ENCODE measurements around the gene PBX1.

The PBX1 gene

GRCh38 chr1:164785841-164786534 lies 227.0 kb downstream of the PBX1 start:
- DNase-seq, result peak; percentile 0

- DNase-seq, result peak; percentile 76
These were observed 228.2 kb downstream of the PBX1 start for GRCh38 chr1:164786980-164787833.

DNA sequence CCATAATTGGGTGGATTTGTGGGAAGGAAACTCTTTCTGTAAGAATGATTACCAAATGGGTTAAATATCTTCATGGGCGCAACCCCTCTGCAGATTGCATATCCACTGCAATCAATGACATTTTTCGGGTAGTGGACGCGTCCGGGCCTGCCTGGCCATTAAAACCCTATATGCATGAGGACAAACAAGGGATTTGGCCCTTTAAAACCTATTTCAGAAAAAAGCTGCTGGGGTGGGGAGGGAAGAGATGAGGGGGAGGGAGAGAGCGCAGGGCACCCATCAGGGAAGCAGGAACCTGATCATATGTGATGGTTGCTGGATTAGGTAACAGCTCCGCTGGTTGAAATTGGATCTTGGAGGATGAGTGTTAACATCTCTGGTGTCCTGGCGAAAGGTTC lies 228.8 kb downstream of the PBX1 start:
- DNase-seq, result peak; percentile 0

DNA sequence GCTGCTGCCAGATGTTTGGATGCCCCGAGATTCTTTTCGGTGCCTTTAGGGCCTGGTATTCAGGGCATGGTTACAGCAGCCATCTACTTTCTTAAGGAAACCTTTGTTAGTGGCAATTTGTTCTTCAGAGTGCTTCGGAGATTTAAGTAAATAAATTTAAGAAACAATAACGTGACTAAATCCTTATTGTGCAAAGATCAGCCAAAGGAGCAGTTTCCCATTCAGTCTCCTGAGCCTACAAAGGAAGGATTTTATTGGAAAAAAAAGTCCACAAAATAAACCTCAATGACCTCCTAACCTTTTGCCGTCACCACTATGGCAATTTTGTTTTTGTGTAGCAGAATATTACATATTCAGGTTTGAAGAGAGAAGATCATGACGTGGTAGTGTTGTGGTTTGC lies 231.1 kb downstream of the PBX1 start:
- DNase-seq, result no peak

DNA sequence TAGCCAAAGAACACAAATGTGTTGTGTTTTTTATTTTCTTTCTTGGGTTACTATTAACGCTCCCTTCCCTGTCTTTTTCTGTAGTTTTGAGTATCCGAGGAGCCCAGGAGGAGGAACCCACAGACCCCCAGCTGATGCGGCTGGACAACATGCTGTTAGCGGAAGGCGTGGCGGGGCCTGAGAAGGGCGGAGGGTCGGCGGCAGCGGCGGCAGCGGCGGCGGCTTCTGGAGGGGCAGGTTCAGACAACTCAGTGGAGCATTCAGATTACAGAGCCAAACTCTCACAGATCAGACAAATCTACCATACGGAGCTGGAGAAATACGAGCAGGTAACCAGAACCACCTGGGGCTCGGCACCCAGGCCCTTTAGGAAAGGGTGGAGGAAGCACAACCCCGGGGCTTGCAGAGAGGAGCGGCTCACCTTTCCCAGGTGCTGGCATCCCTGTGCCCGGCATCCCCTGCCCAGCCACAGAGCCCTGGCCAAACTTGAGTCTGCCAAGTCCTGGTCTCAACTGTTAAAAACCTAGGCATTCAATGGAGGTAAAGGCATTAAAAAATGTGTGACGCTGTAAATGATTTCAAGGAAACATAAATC lies 233.5 kb downstream of the PBX1 start:
- no peak for DNase-seq

DNA sequence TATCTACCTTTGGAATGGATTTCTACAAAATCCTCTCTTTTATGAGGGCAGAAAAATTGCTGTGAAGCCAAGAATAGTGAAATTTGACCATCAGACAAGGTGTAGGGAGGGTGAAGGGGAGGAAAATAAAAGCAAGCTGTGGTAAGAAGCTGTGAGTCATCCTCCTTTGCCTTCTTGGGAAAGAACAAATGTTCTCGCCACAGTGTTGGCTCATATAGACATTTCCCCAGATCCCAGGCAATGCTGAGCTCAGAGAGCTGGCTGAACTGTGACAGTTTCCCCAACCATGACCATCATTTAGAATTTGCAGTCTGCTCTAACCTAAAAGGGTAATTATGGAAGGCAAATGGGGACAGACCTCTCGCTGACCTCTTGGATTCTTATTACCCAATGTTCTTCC lies 235.4 kb downstream of the PBX1 start:
- peak; percentile 92 for DNase-seq

GRCh38 chr1:164796916-164797315 lies 237.9 kb downstream of the PBX1 start:
- no peak for DNase-seq

DNA sequence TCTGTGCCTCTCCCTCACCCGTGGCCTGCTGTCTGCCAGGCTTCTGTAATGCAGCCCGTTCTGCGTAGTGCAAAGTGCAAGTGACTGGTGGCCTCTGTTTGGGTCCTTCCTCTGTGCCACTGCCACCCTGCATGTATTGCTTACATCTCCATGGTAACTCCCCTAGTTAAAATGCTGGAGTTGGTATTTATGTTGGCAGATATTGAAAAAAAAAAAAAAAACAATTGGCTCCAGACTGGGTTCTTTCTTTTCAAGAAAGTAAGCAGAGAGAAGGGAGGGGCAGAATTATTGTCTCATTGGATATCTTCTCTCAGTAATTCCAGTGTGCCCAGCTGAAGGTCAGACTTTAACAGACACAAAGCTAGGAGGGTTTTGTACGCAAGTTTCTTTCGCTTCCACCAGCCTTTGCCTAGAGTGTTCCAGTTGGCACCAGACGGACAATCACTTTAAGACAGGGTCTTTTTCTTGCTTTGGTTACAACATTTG lies 242.3 kb downstream of the PBX1 start:
- DNase-seq, result no peak

DNA sequence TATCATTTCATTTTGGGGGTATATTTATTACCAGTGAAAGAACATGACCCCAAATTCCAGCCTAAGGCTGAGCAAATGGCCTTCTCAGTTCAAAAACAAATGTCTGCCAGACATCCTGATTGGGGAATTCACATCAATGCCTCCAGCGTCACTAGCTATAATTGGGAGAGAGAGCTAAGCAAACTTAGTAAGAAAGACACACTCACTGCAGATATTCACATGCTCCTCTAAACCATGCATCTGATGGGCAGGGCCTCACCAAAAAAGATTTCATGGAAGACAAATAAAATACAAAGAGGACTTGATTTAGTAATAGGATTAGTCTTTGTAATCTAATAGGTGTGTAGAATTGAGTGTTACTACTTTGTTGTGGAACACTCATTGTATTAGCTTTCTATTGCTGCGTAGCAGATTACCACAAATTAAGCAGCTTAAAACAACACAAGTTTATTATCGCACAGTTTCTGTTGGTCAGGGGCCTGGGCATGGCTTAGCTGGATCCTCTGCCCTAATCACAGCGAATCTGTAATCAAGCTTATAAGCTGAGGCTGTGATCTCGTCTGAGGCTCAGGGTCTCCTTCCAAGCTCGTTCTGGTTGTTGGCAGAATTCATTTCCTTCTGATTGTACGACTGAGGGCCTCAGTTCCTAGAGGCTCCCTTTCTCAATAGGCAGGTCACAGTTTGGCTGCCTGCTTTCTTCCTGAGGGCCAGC lies 243.0 kb downstream of the PBX1 start:
- DNase-seq, result no peak

DNA sequence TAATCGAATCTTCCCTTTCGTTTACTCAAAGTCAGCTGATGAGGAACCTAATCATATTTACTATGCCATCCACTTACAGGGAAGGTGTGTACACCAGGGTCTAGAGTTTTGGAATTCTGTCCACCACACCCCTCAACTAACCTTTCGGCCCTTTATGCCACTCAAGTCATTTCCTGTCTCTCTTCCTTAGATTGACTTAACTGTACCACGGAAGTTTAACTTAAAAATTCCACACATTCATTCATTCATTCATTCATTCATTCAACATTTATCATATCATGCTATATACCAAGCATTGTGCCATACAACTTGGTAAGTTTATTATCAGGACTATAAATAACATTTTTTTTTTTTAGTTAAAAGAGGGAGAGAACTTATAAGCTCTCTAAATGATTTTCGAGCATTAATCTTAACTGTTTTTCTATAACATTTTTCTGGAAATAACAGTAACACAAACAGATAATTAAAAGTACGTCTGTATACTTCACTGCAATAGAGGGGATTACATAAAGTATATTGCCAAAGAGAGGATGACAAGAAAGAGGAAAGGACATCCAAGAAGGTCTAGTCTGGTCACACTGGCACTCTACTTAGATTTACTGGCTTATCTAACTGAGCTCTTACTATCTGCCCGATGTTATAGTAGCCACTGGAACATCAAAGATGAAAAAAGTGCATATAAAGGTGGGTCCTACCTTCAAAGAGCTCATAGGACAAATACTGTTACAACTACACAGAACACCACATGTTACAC lies 243.7 kb downstream of the PBX1 start:
- no peak for DNase-seq

DNA sequence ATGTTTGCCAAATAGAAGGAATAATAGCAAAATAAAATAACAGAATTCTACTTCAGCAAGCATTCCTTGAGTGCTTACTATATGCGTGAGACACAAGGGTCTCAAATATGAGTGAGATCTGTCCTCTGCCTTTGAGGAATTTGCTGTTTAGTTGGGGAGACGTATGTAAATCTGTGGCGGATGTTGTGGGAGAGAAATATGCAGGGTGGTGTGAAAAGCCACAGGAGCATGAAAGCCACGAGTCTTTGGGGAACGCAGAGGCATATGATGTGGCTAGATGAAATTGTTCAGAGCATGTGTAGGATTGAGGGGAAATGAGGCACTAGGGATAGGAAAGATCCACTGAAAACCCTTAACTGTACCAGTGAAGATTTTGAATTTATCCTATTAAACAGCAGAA lies 244.4 kb downstream of the PBX1 start:
- no peak for DNase-seq

- DNase-seq, result peak; percentile 74
These were observed 245.4 kb downstream of the PBX1 start for GRCh38 chr1:164804366-164804765.

DNA sequence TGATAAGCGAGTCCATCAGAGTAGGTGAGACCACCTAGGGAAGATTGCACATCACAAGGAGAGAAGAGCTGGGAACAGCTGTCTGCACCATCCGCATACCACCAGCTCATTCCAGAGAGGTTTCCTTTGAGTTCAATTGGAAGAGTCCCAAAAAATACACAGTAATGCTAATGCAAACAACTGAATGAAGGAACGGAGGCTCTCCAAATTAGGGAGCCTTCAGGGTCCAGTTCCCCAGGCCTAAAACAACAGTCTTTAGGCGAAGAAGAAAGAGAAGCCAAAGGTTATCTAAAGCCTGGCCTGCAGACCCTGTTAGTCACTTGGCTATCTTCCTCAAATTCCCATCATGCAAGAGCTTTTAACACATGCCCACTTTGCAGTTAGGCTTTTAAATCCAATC lies 246.4 kb downstream of the PBX1 start:
- peak; percentile 40 for DNase-seq

DNA sequence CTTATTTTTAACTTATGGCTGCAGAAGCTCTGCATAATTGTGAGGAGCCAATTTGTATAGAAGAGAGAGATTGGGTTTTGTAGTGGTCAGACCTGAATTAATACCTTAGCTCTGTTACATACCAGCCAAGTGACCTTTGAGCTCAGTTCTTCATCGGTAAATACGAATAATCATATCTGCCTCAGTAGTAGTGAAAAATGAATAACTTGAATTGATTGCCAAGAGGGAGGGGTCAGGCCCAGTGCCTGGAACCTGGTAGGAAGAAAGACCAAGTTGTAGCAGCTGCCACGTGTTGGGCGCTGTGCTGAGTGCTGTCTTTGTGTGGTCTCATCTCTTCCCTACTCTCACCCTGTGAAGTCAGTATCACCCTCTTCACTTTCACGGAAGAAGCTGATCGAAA lies 247.5 kb downstream of the PBX1 start:
- DNase-seq, result no peak

DNA sequence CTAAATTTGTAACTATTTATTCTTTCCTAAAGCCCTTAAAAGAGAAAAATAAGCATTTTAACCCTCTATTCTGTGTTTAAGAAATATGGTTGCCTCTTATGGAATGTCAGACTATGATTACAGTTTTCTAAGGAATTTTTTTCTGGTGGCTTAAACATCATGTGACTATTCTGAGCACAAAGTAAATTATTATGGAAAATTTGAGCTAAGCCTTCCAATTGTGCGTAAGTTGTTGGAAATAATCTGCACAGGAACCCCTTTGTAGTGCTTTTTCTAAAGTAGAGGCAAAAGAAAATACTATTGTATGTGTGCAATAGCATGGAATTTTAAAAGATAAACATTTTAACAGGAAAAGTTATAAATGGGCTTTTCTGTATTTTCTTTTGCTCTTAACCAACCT lies 254.8 kb downstream of the PBX1 start:
- no peak for DNase-seq

GRCh38 chr1:164821648-164822047 lies 262.7 kb downstream of the PBX1 start:
- DNase-seq, result no peak

- DNase-seq, result no peak
These were observed 264.7 kb downstream of the PBX1 start for GRCh38 chr1:164823486-164824279.

DNA sequence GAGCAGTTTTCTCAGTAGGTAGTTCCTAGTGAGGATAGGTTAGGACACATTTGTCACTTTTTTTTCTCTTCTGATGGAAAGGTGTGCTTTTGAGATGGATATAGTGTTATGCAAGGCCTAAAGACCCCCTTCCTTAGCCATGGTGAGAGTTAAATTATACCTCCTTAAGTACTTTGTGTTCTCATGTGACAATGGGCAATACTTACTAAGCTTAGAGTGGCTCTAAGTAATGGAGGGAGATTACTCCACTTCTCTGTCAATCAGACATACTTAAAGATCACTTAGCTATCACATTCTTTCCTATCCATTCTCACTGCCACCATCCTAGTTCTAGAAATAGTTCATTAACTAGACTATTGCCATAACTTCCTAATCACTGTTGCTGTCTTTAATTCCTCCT lies 265.6 kb downstream of the PBX1 start:
- DNase-seq, result no peak

DNA sequence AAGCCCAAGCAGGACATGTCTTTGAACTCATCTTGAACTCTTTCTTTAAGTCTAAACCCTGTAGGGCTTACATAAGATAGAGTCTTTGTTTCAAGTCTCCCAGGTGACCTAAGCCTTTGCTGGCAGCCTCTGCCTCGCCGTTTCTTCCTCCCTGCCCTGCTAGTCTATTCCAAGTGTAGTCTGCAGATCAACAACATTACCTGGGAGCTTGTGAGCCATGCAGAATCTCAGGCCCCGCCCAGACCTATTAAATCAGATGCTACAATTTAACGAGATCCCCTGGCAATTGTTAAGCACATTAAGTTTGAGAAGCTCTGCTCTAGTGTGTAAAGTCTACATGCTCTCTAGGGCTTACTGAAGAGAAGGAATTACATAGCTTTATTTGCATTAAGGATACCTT lies 271.6 kb downstream of the PBX1 start:
- no peak for DNase-seq

- DNase-seq, result no peak
These were observed 275.7 kb downstream of the PBX1 start for GRCh38 chr1:164834641-164835040.

DNA sequence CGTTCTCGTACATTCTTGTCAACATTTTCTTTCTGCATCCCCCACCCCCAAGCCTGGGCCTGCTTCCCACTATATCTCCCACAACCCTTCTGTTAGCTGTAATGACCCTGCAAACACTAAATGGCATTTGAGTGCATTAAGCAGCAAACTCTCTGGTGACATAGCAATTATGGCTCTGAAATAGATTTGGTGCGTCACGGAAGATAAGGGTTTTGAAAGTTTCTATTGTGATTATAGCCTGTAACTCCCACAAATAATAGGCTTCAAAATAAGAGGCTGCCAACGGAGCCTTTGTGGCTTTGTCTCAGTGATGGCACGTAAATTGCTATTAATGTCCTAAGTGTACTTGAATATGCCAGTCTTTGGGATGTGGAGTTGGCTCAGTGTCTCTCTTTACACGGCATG lies 277.6 kb downstream of the PBX1 start:
- no peak for DNase-seq

GRCh38 chr1:164838786-164839185 lies 279.8 kb downstream of the PBX1 start:
- no peak for DNase-seq
